SK-N-MC (cell line): ENCODE results near the gene PLA2G4C.

ENCODE experiments used
- FOXP2 ChIP-seq: optimal IDR thresholded peaks from 2 replicates; pipeline ENCODE3; 2011; ENCODE audit warnings: mild to moderate bottlenecking, moderate library complexity; ENCODE audit not compliant: insufficient read depth; ENCODE audit errors: extremely low read length, control extremely low read depth
- POLR2AphosphoS5 ChIP-seq: IDR thresholded peaks from 2 replicates; pipeline ENCODE4 v1.6.1; 2012; ENCODE audit warnings: mild to moderate bottlenecking, low read depth, low read length, borderline replicate concordance

DNA sequence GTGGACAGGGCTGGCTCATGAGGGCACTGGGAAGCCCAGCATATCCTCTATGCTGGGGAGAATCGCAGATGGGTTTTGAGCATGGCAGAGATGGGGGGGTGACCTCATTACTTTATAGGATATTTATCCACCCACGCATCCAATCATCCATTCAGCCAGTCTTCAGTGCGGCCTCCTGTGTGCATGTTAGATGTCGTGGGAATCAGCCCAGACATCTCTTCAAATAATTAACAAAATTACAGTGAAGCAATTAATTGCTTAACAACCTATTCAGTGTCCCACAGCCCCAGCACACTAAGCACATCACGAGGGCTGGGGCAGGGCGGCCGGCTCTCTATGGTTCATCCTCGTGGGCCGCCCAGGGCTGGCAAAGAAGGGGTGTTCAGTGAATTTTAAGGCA is 38.0 kb upstream of the PLA2G4C start:
- TF ChIP-seq FOXP2: no peak
- TF ChIP-seq POLR2AphosphoS5: no peak
